ENCODE measurements around the gene COMMD10. TPM values are rescaled to one million over a fixed set of nuclear protein-coding genes. Genes with fewer than 3 reads are reported as not detected.
A peak's percentile ranks its signal among the peaks of the same experiment; 100 is the strongest.

Gene COMMD10
- total RNA-seq, 1 donor from 2014 or later: 28.6 TPM

DNA sequence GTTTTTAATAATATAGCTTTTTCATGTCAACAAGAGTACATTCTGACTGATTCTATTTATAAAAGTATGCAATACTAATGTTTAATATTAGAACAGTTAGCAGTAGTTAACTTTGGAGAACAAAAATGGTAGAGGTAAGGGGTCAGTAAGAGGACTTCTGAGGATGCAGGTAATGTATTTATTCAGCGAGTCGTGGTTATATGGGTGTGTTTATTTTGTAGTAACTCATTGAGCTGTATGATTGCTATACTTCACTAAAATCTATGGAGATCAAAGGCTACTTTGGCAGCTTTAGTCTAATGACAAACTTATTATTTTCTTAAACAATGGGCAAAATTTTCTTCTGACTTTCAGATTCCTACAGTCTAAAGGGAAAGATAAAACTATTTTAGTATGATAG, 146.5 kb downstream of the COMMD10 start:
- H3K4me1 Mint-ChIP-seq (ENCODE audit: unreplicated experiment): peaks cover 5% of the 10 kb centered on the region
- DNase-seq (ENCODE audit: extremely low spot score, unreplicated experiment): no peak
- no peaks in the 10 kb centered on the region for H3K36me3 Mint-ChIP-seq
- TF ChIP-seq, protein P1, sequence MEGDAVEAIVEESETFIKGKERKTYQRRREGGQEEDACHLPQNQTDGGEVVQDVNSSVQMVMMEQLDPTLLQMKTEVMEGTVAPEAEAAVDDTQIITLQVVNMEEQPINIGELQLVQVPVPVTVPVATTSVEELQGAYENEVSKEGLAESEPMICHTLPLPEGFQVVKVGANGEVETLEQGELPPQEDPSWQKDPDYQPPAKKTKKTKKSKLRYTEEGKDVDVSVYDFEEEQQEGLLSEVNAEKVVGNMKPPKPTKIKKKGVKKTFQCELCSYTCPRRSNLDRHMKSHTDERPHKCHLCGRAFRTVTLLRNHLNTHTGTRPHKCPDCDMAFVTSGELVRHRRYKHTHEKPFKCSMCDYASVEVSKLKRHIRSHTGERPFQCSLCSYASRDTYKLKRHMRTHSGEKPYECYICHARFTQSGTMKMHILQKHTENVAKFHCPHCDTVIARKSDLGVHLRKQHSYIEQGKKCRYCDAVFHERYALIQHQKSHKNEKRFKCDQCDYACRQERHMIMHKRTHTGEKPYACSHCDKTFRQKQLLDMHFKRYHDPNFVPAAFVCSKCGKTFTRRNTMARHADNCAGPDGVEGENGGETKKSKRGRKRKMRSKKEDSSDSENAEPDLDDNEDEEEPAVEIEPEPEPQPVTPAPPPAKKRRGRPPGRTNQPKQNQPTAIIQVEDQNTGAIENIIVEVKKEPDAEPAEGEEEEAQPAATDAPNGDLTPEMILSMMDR (conservative IDR thresholded peaks at IDR 0.05): no peak
- H3K4me3 Mint-ChIP-seq: no peak overlapping the region
- H3K9me3 Mint-ChIP-seq: peaks cover 3% of the 10 kb centered on the region
- no peak overlapping the region for H3K27ac Mint-ChIP-seq
- H3K27me3 Mint-ChIP-seq: no peaks in the 10 kb centered on the region

DNA sequence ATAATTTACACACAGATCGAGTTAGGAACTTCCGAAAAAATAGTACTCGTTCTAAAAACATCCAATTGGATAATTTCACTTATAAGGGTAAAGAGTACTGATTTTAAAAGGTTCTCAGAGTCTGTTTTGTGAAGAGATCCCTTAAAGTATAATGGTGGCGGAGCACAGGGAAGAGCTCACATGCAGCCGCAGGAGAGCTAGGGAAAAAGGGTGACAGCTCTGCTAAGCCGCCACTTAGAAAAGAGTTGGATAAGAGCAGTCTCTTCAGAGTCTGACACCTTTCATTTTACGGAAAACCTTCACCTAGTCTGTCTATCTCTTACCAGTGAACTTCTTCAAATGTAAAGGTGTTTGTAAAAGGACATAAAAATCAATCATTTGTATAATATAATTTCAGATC, 149.9 kb downstream of the COMMD10 start:
- H3K4me1 Mint-ChIP-seq (ENCODE audit: unreplicated experiment): no peaks in the 10 kb centered on the region
- no peak overlapping the region for H3K4me3 Mint-ChIP-seq
- H3K9me3 Mint-ChIP-seq: peaks cover 3% of the 10 kb centered on the region
- no peak overlapping the region for H3K27ac Mint-ChIP-seq
- no peaks in the 10 kb centered on the region for H3K27me3 Mint-ChIP-seq
- H3K36me3 Mint-ChIP-seq: peaks cover 7% of the 10 kb centered on the region
- TF ChIP-seq, protein P1 (conservative IDR thresholded peaks at IDR 0.05): no peak
- DNase-seq (ENCODE audit: extremely low spot score, unreplicated experiment): no peak

DNA sequence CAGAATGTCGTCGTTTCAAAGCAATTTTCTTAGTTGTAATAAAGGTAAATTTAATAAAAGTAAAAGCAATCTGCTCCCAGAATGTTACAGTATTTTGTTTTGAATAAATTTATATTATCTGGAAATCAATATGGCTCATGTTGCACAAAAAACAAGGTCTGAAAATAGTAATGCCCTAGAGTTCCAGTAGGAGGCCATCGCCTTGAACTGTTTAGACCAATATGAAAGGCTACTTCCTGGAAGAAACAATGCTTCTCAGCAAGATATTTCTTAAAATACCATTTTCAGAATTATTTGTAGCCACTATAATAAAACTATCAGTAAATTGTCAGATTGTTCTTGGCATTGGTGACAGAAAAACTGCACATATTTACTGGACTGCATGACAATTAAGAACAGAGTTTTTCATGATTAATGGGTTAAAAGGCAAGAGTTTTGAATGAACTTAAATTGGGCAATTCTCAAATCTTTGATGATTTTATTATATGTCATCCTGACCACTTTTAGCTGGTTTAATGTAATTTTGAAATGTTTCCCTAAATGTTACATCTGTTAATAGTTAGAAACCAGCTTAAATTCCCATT, 153.2 kb downstream of the COMMD10 start:
- peaks cover 11% of the 10 kb centered on the region for H3K36me3 Mint-ChIP-seq
- H3K4me3 Mint-ChIP-seq: no peak overlapping the region
- DNase-seq (ENCODE audit: extremely low spot score, unreplicated experiment): no peak
- peaks cover 3% of the 10 kb centered on the region for H3K9me3 Mint-ChIP-seq
- TF ChIP-seq, protein P1 (conservative IDR thresholded peaks at IDR 0.05): peak; percentile 65
- no peaks in the 10 kb centered on the region for H3K4me1 Mint-ChIP-seq (ENCODE audit: unreplicated experiment)
- H3K27ac Mint-ChIP-seq: no peak overlapping the region
- H3K27me3 Mint-ChIP-seq: no peaks in the 10 kb centered on the region

DNA sequence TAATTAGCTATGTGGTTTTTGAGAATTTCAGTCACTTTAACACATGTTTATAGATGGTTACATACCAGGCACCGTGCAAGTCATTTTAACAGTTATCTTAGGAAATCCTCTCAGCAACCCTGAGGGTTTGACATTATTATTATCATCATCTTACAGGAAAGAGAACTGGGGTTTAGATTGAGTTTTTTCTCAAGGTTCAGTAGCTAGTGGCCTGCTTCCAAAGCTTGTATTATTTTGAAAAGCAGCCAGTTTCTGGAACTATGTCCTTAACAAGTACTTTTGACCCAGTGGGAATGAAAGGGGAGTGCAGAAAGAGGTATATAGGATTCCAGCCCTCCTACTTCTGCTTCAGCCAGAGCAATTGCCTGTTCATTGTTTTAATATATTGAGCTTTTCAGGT, 157.5 kb downstream of the COMMD10 start:
- Mint-ChIP-seq H3K4me1 (ENCODE audit: unreplicated experiment) (no peaks in the 10 kb centered on the region), H3K9me3 (peaks cover 5% of the 10 kb centered on the region), H3K27ac (no peak overlapping the region), H3K4me3 (no peak overlapping the region), H3K36me3 (peaks cover 15% of the 10 kb centered on the region), H3K27me3 (no peaks in the 10 kb centered on the region)
- TF ChIP-seq, protein P1 (conservative IDR thresholded peaks at IDR 0.05): no peak
- DNase-seq (ENCODE audit: extremely low spot score, unreplicated experiment): no peak

DNA sequence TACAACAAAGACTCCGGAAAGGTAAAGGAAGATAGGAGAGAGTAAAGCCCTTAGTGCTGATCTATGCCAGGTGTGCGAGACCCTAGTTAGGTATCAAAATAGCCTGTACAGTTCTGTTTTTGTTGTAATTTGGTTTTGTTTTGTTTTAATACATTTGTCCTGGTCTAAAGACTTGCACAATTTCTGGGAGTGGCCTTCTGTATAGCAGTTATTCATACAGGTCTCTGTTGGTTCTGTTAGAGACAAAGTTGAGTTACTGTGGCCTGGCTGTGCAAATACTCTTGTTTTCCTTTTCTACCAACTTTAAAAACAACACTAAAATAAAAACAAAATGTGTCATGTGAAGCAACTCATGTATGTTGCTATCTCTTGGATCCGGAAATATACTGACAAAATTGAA, 163.6 kb downstream of the COMMD10 start:
- TF ChIP-seq, protein P1 (conservative IDR thresholded peaks at IDR 0.05): no peak
- H3K4me3 Mint-ChIP-seq: no peak overlapping the region
- H3K9me3 Mint-ChIP-seq: peaks cover 5% of the 10 kb centered on the region
- H3K27ac Mint-ChIP-seq: no peak overlapping the region
- no peaks in the 10 kb centered on the region for H3K27me3 Mint-ChIP-seq
- H3K4me1 Mint-ChIP-seq (ENCODE audit: unreplicated experiment): no peaks in the 10 kb centered on the region
- H3K36me3 Mint-ChIP-seq: peaks cover 11% of the 10 kb centered on the region
- no peak for DNase-seq (ENCODE audit: extremely low spot score, unreplicated experiment)

DNA sequence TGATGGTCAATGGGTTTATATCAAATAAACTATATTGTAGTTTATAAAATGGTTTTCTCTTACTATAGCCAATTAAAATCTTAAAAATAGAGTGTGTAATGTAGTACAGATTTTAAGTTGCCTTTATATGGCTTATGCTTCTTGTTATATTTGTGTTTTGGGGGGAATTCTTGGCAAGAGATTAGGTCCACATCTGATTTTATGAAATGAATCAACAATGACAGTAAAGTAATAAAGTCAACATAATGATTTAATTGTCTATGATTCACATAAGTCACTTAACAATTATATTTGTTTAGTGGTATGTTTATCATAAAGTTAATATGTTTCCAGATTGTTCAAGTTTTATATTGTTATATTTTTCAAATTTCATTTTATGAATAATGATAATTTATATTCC, 164.8 kb downstream of the COMMD10 start:
- TF ChIP-seq, protein P1 (conservative IDR thresholded peaks at IDR 0.05): no peak
- Mint-ChIP-seq H3K4me1 (ENCODE audit: unreplicated experiment) (no peaks in the 10 kb centered on the region), H3K9me3 (peaks cover 5% of the 10 kb centered on the region), H3K4me3 (no peak overlapping the region), H3K27me3 (no peaks in the 10 kb centered on the region), H3K36me3 (peaks cover 11% of the 10 kb centered on the region), H3K27ac (no peak overlapping the region)
- no peak for DNase-seq (ENCODE audit: extremely low spot score, unreplicated experiment)
